COLO668 (cell line): ENCODE results near the gene ATP8B3.

Experiments
- DNase-seq: peaks from one replicate; lab custom pipeline; 2025; ENCODE audit not compliant: unreplicated experiment; lab: John Stamatoyannopoulos, UW

ATP8B3 gene

GRCh38 chr19:1837222-1837565, 25.1 kb upstream of the ATP8B3 start:
- no peak for DNase-seq

GRCh38 chr19:1836458-1837221, 24.6 kb upstream of the ATP8B3 start:
- DNase-seq: no peak

GRCh38 chr19:1833540-1833939, 21.5 kb upstream of the ATP8B3 start:
- no peak for DNase-seq

- DNase-seq: no peak
Observed at GRCh38 chr19:1832046-1832663, 20.1 kb upstream of the ATP8B3 start.

- DNase-seq: no peak
Observed at GRCh38 chr19:1830978-1831377, 18.9 kb upstream of the ATP8B3 start.

- DNase-seq: no peak
Observed at GRCh38 chr19:1830568-1830967, 18.5 kb upstream of the ATP8B3 start.

GRCh38 chr19:1829958-1830357, 17.9 kb upstream of the ATP8B3 start:
- no peak for DNase-seq

GRCh38 chr19:1828279-1829238, 16.5 kb upstream of the ATP8B3 start:
- no peak for DNase-seq

GRCh38 chr19:1827566-1828278, 15.6 kb upstream of the ATP8B3 start:
- DNase-seq: no peak

- DNase-seq: no peak
Observed at GRCh38 chr19:1826557-1827521, 14.8 kb upstream of the ATP8B3 start.

GRCh38 chr19:1825909-1826556, 14.0 kb upstream of the ATP8B3 start:
- peak; percentile 70 for DNase-seq

GRCh38 chr19:1824252-1824622, 12.2 kb upstream of the ATP8B3 start:
- no peak for DNase-seq

- DNase-seq: no peak
Observed at GRCh38 chr19:1823539-1824251, 11.6 kb upstream of the ATP8B3 start.

- no peak for DNase-seq
Observed at GRCh38 chr19:1823020-1823419, 10.9 kb upstream of the ATP8B3 start.

- DNase-seq: no peak
Observed at GRCh38 chr19:1822210-1822609, 10.1 kb upstream of the ATP8B3 start.

- no peak for DNase-seq
Observed at GRCh38 chr19:1819341-1820255, 7.5 kb upstream of the ATP8B3 start.

GRCh38 chr19:1818549-1819195, 6.6 kb upstream of the ATP8B3 start:
- DNase-seq: no peak
